NCI-H526 (cell line): ENCODE data around the gene YJU2.
"Not testable (repeated sequence)": the region's sequence is repeated elsewhere in the genome, so short reads cannot be mapped to it uniquely, and the experiment has no call there.

Experiments used
- DNase-seq, 2 experiments: peaks; one replicate each; lab custom pipeline; 2025; lab: John Stamatoyannopoulos, UW

The YJU2 gene

GRCh38 chr19:4267901-4268815 lies 21.3 kb downstream of the YJU2 start:
- no peak for DNase-seq

GRCh38 chr19:4268816-4269430 lies 22.0 kb downstream of the YJU2 start:
- no peak for DNase-seq

- DNase-seq = no peak
Observed at GRCh38 chr19:4272894-4273293, 26.0 kb downstream of the YJU2 start.

- not testable (repeated sequence) for DNase-seq
Observed at GRCh38 chr19:4274321-4274686, 27.4 kb downstream of the YJU2 start.

GRCh38 chr19:4277191-4277696 lies 30.4 kb downstream of the YJU2 start:
- DNase-seq = no peak

GRCh38 chr19:4278010-4278409 lies 31.1 kb downstream of the YJU2 start:
- no peak for DNase-seq

- DNase-seq = no peak
Observed at GRCh38 chr19:4278419-4279266, 31.8 kb downstream of the YJU2 start, which contains the start of gene SHD. Gene SHD, plus strand, starts transcription at chr19:4279266. Its CDS starts 798 bp downstream, at chr19:4280064.

- DNase-seq = no peak
Observed at GRCh38 chr19:4279267-4279529, 32.3 kb downstream of the YJU2 start.

GRCh38 chr19:4279530-4280422 lies 32.9 kb downstream of the YJU2 start:
- no peak for DNase-seq

- DNase-seq = peak; percentile 34 to 76
Observed at GRCh38 chr19:4284176-4284958, 37.5 kb downstream of the YJU2 start.

GRCh38 chr19:4284974-4285373 lies 38.1 kb downstream of the YJU2 start:
- DNase-seq = no peak

GRCh38 chr19:4286141-4286540 lies 39.3 kb downstream of the YJU2 start:
- not testable (repeated sequence) for DNase-seq

GRCh38 chr19:4288091-4288777 lies 41.4 kb downstream of the YJU2 start:
- no peak for DNase-seq

GRCh38 chr19:4291184-4291732 lies 44.4 kb downstream of the YJU2 start:
- no peak for DNase-seq

- no peak for DNase-seq
Observed at GRCh38 chr19:4292515-4292914, 45.6 kb downstream of the YJU2 start.

GRCh38 chr19:4294389-4294788 lies 47.5 kb downstream of the YJU2 start:
- DNase-seq = peak in 1 of 2 experiments; percentile 17

- DNase-seq = peak; percentile 5 to 23
Observed at GRCh38 chr19:4295972-4296771, 49.3 kb downstream of the YJU2 start.

GRCh38 chr19:4297901-4298809 lies 51.3 kb downstream of the YJU2 start:
- no peak for DNase-seq
